GM19238 (cell line): ENCODE results near the gene SLC38A4.
A peak's percentile ranks its signal among the peaks of the same experiment; 100 is the strongest.

ENCODE experiments used
- DNase-seq: peaks from one replicate; pipeline ENCODE4 v3.0.0; 2011; ENCODE audit warnings: low spot score; ENCODE audit not compliant: insufficient read length

SLC38A4 gene

DNA sequence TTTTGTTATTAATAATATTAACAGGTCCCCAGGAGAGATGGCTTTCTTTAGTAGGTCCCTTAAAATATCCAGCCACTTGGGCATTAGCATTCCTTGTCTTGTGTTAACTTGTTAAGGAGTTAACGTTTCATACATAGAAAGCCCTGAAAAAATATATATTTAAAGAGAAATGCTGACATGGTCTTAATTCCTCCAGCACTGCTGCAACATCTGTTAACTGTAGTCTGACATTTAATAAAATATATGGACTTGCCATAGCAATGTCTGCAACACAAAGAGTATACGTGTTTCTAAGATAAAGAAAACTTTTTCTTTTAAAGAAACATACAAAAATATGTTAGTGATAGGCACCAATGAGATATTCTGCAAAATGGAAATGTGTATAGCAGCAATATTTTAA, 10.0 kb downstream of the SLC38A4 start:
- DNase-seq, result no peak

DNA sequence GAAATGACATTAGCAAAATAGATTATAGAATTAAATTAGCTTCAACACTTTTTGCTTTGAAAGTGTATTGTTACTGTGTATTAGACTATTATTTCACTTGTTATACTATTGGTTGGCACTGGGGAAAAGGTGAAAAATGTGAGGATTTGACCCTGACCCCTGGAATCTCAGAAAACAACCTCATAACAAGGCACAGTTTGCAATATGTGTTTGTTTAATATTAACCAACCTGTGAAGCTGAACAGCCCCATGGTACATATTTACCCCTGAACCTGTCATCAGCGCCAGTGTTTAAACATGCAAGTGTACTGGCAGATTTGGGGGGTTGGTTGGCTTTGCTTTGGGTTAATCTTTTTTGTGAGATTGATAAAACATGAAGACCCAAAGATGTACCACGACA, 11.7 kb downstream of the SLC38A4 start:
- DNase-seq, result no peak

DNA sequence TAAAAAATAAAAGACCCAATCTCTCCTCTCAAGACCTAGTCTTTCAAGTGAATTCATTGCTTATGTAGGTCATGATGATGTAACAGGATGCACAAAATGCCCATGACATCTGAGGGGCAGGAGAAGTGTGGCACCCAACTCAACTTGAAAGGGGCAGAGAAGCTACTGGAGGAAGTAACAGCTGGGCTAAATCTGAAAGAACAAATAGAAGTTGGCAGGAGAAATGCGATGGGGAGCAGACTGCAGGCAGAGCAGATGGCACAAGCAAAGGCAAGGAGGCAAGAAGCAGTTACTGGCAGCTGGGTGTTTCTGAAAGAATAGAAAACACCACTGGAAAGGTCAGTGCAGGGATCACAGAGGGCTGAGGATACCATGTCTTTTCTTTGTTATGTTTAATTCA, 14.6 kb downstream of the SLC38A4 start:
- no peak for DNase-seq

DNA sequence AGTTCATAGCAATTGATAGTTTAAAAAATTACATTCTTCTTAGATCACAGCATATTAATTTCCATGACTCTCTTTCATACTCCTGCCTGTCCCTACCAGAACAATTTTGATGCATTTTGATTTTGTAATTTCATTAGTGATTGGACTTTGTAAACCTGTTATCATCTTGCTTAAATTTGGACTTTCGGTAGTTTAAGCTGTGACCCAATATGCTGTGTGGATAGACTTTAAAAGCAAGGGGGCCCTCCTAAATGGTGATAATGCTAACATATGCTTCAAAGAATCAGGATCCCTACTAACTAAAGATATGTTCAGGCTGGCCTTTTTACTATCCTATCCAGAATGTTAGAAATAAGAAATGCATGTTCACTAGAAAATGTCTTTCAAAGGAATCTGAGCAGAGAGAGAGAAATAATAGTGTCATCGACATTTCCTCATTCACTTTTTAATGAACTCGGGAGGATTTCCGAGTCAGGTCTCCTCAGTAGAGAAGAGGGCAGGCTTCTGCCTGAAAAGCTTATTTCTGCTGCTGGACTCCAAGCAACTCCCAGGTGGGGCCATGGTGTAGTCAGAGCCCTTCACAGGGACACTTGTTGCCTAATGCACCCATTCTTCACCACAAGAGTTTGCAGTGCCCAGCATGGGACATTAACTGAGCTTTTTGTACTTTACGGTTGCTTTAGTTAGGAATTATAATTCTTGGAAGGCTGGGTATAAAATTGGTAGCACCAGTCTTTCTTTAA, 16.7 kb downstream of the SLC38A4 start:
- DNase-seq, result no peak

DNA sequence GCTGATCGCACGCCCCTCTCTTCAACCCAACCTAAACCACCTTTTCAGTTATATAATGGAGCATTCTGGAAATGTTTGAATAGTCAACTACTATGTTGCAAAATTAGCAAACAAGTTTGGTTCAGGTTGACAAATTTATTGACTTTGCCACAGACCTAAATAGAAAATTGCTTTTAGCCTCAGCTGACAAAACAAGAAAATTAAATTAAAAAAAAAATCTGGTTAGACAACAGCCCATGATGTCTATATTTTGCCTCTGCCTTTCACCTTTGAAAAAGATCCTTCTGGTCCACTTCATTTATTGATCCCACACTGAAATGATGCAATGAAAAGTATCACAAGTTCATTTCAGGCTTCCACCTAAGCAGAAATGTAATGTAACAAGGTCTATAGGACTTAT, 17.5 kb downstream of the SLC38A4 start:
- DNase-seq, result no peak

DNA sequence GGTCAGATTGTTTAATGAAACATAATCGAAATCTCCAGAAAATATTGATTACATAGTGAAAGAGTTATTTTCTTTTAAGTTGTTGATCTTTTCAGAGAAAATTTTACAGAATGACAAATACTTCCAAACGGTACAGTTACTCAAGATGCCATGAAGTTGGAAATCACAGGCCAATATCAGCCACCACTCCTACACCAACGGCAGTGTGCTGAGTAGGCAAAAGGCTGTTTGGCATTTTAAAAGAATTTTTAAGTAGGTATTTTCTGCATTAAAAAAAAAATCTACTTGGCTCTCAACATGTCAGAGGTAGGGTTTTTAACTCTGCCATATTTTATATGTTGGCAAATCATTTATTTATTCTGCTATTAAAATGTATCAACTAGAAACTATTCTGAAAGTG, 21.7 kb downstream of the SLC38A4 start:
- no peak for DNase-seq

DNA sequence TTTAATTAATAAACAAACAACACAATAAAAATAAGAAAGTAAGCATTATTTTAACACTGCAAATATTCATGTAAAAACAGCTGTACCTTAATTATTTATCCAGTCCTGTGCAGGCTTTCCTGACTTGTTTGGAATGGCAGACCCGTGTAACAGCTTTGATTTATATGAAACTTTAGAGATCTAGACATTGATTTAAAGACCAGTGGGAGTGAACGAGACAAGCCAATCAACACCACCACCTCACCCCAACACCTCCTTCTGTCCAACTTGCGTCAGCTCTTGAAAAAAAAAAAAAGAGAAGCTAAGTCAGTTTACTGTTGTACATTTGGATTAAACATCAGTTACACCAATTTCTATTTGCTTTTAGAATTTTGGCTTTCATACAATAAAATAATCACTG, 22.3 kb downstream of the SLC38A4 start:
- no peak for DNase-seq

DNA sequence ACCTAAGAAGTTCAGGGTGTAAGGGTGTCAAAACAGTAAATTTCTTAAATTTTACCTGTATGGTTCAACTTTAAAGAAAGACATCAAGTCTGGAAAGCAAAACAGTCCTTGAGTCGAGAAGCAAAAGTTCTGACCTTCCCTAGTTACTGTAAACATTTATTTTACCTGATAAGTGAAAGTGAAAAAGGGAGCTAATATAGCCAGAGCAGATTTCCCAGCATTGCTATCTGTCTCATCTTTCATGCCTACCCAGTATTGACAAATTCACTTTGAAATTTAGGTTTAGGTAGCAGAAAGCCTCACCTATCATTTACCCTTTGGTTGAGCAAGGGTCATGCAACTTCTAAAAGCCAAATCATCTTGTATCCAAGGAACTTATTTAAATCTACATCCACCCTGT, 24.5 kb downstream of the SLC38A4 start:
- no peak for DNase-seq

DNA sequence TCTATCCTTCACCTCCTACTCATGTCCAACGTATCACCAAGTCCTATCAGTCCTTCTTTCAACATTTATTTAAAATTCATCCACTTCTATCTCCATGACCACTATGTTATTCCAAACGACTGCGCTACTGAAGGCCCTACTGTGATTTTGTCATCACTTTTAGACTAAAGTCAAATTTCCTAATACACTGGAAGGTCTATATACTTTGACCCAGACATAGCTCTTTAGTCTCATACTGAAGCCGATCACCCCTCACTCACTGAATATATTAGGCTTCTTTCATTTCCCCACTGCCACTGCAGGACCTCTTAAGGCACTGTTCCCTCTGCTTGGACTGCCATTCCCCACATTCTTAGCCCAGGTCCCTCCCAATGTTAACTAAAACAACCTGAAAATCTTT, 25.6 kb downstream of the SLC38A4 start:
- DNase-seq, result no peak

DNA sequence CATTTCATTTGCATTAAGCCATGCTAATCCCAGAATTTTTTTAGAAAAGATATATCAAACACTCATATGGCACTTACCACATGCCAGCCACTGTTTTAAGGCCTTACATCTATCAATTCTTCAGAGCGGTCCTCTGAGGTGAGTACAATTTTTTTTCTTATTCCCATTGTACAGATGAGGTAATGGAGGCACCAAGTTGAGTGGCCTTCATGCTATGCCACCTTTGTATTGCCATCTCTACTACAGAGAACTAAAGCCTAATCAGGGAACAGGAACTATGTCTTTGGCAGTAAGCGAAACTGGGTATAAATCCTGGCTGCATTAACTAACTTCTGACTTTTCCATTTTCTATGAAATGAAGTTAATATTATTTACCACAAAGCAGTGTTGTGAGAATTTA, 27.1 kb downstream of the SLC38A4 start:
- DNase-seq, result no peak

DNA sequence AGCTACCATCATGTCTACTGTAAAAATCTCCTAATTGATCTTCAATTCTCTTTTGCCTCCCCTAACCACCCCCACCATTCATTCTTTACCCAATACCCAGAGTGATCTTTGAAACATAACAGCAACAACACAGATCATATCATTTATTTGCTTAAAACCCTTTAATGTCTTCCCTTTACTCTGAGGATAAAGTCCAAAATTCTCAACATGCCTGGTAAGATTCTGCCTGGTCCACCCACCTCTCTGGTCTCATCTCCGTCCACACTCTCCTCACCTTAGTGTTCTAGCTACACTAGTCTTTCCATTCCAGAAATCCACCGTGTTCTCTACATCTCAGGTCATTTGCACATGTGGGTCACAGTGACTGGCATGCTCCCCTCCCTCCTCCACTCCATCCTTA, 27.7 kb downstream of the SLC38A4 start:
- DNase-seq, result no peak

DNA sequence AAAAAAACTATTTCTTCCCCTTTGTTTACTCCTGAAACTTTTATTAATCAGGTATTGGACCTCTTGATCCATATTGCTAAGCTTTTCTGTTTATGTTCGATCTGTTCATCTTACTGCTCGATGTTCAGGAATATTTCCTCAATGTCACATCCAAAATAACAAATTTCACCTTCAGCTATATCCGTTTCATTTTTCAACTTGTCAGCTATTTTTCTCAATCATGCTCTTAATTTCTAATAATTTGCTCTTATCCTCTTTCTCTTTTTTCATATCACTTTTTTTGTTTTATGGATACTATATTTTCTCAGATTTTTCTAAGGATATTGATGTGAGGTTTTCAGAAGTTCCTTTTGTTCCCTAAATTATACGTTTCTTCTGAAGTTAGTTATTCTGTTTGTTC, 29.8 kb downstream of the SLC38A4 start:
- DNase-seq, result no peak

DNA sequence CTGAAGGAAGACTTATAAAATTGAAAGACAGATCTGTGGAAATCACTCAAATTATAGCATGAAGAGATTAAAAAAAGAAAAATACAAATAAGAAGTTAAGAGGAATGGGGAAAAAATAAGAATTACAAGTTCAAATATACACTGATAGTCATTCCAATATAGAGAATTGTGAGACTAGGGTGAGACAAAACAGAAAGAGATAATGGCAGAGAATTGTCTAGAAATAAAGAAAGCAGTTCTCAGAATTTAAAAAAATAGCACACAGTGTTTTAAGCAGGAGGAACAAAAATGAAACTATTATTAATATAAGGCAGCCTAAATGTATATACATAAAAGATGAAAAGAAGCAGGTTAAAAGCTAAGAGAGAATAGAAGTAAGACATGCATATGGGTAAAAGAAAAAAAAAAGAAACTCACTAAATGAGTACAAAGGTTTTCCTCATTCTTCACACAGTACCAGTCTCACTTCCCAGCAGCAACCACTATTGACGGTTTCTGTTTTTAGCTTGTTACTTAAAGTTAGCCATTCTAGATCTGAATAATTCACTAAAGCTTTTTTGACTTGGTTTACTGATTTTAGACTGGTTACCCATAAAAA, 31.1 kb downstream of the SLC38A4 start:
- peak; percentile 1 for DNase-seq

DNA sequence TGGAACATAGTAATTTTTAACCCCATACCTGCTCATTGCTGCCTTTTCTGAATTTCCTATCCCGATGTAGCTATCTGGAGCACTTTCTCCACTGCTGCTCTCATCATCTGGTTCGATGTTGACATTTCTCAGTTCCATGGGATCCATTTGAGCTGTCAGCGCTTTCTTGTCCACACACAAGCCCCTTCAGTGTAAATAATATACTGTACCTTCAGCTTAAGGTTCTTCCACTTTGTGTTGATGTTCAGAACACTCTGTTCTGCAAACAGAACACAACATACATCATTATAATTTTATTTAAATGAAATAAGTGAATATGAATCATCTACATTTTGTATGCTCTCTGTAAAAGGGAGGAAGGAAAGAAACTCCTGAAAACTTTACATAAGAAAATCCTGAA, 32.9 kb downstream of the SLC38A4 start:
- no peak for DNase-seq

DNA sequence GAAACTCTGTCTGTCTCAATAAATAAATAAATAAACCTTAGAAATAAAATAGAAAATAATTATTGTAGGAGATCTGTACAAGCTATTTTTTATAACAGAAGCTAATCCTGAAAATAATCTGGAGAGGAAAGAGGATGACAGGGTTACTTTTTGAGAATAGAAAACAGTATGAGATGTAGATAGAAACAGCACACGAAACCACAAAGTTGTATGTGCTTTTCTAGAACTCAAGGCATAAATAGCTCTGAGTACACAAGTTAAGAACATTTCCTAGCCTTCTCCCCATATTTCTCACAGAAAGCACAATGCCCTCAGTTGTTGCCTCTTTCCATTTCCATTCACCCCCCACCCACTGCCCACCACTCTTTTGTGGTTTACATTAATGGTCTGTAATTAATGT, 35.7 kb downstream of the SLC38A4 start:
- DNase-seq, result no peak

DNA sequence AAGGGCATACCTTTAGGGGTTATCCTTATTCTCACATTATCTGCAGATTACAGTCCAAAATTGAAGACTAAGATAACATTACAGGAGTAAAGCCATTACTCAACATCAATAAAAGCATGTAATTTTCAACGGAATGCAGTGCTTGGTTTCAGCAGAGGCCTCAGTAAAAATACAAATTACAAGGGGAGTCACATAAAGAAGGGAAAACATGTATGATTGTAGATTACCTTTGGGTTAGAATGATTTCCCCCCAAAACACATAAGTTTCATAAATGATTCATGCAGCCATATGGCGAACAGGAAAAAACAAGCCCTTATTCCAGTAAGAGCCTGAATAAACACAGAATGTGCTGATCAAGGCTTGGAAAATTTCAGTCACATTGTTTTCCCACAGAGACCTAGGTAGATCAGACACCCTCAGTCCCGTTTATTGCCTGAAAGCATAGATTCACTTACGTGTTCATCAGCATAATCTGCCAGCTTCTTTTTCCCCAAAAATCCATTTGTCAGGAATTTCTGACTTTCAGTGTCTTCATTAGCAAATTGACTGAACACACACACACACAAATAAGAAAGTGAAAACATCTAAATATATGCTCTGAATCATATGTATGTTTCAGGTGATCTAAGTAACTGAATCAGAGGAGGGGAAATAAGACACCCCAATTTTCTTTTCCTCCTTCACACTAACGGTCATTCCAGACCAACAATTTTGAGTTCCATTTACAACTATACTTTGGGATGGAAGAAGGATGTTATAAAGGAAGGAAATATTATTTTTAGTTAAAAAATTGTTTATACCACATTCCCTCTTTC, 37.5 kb downstream of the SLC38A4 start:
- DNase-seq, result no peak

DNA sequence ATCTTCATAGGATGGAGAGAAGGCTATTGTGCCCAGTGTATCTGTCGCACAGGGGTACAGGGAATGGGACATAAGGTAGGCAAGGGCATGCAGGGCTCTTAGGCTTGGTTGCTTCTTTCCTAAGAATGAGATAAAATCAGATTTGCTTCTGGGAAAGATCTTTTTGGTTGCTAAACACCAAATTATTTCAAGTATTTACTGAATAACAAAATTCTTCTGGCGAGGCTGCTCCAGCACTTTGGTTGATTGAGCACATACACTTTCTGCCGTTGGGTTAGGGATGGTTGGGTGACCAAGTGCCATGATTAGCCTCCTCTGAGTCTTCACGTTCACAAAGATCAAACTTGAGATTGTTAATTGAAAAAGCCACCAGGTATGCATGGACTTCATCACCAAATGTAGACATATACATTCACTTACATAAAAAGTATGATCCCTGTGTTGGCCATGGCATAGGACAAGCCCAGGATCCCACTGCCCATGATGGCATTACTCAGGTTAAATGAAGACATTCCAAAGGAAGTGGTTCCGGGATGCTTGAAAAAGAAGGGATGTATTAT, 38.2 kb downstream of the SLC38A4 start:
- no peak for DNase-seq

DNA sequence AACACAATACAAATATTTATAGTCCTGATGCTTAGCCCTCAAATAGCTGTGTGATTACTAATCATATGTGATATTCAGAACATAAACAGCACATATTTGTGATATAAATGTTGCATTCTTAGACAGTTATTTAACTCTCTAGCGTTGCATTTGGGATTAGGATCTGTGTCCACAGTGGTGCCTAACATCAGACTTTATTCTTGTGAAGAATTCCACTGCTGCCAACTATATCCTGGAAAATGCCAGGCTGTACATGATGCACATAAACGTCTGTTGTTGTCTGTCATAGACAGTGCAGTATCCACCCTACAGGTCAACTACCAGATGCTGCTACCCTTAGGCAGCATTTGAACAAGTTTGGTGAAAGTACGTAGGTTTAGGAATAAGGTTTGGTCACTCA, 39.0 kb downstream of the SLC38A4 start:
- no peak for DNase-seq

DNA sequence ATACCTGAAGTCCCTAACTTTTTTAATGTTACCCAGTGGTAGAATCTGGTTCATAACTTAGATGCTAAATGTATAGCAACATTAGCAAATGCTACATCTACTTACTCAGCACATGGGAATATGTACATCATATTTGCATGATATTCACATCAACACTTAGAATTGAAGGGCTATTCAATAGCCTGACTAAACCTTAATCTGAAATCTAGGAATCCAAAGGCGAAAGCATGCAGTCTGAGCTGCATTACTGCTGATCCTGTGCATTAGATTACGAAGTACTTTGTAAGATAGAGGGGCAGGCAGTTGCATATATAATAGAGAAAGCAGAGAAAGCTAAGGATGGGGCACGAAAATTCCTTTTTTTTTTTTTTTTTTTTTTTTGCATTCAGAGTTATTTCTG, 40.4 kb downstream of the SLC38A4 start:
- no peak for DNase-seq

DNA sequence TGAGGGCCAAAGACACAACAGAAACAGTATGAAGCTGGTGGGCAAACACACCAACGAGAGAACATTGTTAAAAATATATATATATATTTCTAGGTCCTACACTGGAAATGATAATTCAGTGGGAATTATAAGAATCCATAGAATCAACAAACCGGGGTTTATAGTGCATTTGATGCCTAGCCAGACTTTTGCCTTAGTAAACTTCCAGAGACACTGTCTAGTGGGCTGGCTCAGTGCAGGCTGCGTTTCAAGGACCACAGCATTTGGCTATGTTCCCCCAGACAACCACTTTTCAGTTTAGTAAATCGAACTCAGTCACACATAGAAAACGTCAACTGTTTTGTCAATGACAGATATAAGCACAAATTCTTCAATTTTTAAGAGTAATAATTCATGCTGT, 41.9 kb downstream of the SLC38A4 start:
- DNase-seq, result no peak

DNA sequence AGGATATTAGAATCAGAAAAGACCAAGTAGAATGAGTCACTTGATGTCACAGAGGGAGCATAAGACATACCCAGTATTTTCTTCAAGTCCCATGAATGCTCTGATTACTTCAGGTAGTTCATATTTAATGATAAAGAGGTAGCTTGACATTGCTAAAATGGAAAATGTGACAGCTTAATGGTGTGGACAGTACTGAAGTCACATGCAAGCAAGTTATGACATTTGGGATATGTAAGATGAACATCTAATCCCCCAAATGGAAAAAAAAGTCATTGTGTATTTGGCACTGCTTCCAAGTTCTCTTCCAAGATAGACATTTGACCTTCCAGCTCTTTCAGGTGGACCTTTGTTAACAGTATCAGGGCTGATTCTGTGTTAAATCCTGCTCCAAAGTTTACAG, 45.9 kb downstream of the SLC38A4 start:
- DNase-seq, result no peak

DNA sequence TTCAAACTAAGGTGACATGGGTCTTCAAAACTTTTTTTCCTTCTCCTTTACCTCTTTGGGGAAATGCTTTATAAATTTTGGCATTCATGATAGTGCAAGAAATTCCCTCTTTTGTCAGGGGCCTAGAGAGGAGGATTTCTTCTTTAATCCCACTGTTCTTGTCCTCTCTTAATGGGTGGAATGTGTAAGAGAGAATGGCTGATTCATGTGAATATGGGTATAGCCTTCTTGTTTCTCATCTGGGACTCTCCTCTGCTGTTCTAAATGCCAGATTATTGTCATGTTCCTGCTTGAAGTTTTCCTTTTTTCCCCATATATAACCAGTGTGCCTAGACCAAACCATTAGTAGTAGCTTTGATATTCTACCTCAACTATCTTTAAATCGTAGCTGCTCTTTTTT, 46.7 kb downstream of the SLC38A4 start:
- DNase-seq, result no peak
